ENCODE data around the gene HCRT.

HCRT gene

GRCh38 chr17:42136654-42137051 is 48.6 kb downstream of the HCRT start:
- DNase-seq: no peak

- DNase-seq: peak; percentile 86
Measured at GRCh38 chr17:42135664-42136653, 49.3 kb downstream of the HCRT start.

GRCh38 chr17:42135151-42135550 is 50.1 kb downstream of the HCRT start:
- no peak for DNase-seq

Measured in inflammatory macrophage treated with lipopolysaccharide for 4 hours (primary cell).